NCI-H2171 treated with DMSO at 0.1 percent for 48 hours (cell line): ENCODE results near the gene MARVELD1.

Experiments used
- DNase-seq: peaks from one replicate; lab custom pipeline; 2025; lab: John Stamatoyannopoulos, UW

MARVELD1 gene

GRCh38 chr10:97690133-97690532 is 23.4 kb upstream of the MARVELD1 start:
- DNase-seq = peak; percentile 57

DNA sequence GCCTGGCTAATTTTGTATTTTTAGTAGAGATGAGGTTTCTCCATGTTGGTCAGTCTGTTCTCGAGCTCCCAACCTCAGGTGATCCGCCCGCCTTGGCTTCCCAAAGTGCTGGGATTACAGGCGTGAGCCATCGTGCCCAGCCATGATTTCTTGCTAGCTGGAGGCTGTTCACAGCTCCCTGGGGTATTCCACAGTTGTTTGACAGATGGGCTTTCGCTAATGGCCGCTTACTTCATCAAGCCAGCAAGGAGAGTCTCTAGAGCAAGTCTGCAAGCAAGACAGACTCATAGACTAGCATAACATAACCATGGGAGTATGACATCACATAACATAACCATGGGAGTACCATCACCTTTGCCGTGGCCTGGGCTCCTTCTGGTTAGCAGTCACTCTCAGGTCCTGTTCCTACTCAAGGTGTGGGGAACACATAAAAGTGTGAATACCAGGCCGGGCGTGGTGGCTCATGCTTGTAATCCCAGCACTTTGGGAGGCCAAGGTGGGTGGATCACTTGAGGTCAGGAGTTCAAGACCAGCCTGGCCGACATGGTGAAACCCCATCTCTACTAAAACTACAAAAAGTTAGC is 15.4 kb upstream of the MARVELD1 start:
- DNase-seq = peak; percentile 87

- DNase-seq = peak; percentile 70
These were observed 12.0 kb upstream of the MARVELD1 start for GRCh38 chr10:97701438-97702069.

- DNase-seq = no peak
These were observed 10.0 kb upstream of the MARVELD1 start for GRCh38 chr10:97703398-97704067.

DNA sequence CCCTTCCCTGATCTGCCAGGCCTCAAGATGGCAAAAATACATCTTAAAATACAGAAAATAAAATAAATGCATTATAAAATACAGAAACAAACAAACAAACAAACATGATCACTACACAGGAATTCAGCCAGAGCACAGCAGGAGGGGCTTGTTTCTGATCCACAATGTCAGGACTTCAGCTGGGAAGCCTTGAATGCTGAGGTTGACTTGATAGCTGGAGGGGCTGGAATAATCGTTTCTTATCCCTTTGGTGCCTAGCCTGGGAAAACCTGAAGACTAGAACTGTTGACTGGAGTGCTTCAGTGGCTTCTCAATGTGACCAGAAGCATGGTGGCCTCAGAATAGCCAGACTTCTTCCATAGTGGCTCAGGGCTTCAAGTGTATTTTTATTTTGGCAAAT is 9.2 kb upstream of the MARVELD1 start:
- DNase-seq = no peak

GRCh38 chr10:97705006-97705670 is 8.4 kb upstream of the MARVELD1 start:
- no peak for DNase-seq

- no peak for DNase-seq
These were observed 6.2 kb upstream of the MARVELD1 start for GRCh38 chr10:97707134-97707861.

GRCh38 chr10:97708167-97708566 is 5.4 kb upstream of the MARVELD1 start:
- no peak for DNase-seq

DNA sequence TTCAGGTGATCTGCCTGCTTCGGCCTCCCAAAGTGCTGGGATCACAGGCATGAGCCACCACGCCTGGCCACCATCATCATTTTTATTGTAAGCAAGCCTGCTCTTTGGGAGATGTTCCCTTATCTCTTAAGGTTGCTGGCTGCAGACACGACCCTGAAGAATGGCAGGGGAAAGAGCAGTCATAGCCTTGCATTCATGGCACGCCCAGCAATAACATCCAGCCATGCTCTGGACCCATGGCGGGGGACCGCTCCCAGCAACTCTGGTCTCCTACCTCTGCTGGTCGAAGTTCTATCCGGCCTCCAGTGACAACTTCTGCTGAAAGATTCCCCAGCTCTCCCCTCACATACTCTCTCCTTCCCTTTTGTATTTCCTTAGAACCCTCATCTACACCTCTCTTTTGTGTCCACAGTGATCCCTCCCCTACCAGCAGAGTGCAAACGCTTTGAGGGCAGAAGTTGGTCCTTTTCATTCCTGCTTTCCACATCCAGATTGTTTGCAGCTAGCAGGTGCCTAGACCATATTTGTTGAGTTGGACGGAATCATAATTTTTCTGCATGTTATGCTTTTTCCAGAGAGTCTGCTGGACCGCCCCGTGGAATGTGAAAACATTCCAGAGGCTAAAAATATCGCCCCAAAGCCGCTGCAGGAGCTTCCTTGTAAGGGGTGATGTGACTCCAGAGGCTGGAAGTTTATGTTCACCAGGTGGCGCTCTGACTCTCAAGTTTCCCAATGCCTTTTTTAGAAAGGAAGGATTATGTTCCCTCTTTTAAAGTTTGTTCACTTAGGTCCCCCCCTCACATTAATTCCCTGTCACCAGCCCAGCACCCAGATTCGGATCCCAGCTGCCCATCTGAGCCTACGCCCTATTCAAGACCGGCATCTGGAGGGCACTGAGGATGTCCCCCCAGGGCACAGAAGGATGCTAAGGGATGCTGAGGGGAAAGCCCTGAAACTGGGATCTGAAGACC is 4.3 kb upstream of the MARVELD1 start:
- DNase-seq = peak; percentile 12

DNA sequence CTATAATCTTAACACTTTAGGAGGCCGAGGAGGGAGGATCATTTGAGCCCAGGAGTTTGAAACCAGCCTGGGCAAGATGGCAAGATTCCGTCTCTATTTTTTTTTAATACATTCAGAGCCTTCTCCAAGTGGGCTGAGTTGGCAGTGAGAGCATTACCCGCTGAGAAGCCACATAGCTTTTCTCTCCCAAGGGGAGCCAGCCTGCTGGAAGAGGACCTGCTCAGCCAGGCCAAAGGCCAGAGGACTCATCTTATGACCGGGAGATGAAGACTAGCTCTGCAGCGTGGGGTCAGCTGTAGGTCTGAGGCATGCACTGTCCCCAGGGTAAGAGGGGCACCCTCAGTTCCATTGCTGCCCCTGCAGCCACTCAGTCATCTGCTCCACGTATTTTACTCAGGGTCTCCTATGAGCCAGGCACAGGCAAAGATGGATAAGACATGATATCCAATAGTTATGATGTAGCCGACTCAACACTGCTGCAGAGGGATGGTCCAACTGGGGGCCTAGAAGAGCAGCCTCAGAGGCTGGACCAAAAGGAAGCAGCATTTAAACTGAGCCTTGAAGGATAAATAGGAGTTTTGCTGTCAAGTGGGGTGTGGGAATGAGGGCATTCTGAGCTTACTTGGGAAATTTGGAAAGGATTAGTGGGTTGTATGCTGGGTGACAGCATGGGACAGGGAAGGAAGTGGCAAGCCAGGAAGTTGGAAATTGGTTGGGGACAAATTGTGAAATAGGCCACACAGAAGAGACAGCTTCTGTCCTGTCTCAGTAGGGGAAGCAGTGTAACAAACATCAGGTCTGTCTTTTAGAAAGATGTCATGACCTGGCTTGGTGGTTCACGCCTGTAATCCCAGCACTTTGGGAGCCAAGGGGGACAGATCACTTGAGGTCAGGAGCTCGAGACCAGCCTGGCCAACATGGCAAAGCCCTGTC is 1.6 kb upstream of the MARVELD1 start:
- DNase-seq = no peak

- DNase-seq = peak; percentile 49
These were observed 383 bp downstream of the MARVELD1 start for GRCh38 chr10:97713826-97714400.

DNA sequence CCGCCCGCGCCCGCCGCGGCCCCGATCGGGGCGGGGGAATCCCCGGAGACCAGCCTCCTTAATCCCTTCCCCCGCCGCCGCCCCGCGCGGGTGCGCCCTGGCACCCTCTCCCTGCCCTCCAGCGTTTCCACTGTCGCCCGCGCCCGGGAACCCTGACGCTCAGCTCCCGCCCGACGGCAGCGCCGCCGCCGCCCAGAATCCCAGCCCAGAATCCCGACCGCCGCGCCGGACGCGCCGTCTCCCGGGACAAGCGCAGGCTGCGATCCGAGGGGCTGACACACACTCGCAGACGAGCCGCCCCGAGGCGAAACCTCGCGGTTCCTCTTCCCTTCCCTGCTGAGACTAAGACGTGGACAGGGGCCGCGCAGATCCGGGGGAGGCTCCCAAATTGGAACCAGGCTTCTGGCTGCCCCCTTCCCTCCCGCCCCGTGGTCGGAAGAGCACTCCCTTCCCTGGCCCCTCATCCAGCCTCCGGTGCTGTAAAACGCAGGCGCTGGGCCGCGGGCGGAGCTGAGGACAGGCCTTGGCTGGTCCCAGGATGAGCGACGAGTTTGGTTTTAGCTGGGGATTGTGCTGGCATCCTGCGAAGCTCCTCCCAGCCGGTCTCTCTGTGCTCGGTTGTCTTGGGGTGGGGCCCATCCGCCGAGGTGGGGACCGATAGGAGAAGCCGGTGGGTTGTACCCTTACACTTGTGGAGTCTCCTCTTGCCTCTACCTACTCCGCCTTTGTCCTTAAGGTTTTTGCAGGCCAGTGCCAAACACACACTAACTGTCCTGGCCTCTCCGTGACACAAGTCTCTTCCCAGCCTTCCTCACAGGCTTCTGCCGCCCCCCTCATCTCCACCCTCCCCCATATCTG is 1.1 kb downstream of the MARVELD1 start:
- DNase-seq = peak; percentile 21

GRCh38 chr10:97715259-97715874 is 1.8 kb downstream of the MARVELD1 start:
- DNase-seq = no peak

DNA sequence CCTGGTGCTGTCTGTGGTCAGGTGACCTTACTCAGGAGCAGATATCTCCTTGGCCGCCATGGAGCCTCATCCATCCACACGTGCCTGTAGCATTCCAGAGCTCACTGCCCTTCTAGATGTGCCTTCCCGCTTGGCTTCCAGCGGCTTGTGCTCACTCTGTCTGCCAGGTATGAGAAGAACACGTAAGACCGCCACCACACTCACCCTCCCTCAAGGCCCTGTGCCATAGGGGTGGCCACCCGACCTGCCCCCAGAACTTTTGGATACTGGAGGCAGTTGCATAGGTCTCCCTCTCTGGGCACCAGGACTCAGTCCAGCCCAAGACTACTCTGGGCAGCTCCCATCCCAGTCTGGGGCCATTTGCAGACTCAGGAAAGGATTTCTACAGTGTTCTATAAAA is 4.1 kb downstream of the MARVELD1 start:
- no peak for DNase-seq

GRCh38 chr10:97718178-97718577 is 4.6 kb downstream of the MARVELD1 start:
- DNase-seq = no peak

DNA sequence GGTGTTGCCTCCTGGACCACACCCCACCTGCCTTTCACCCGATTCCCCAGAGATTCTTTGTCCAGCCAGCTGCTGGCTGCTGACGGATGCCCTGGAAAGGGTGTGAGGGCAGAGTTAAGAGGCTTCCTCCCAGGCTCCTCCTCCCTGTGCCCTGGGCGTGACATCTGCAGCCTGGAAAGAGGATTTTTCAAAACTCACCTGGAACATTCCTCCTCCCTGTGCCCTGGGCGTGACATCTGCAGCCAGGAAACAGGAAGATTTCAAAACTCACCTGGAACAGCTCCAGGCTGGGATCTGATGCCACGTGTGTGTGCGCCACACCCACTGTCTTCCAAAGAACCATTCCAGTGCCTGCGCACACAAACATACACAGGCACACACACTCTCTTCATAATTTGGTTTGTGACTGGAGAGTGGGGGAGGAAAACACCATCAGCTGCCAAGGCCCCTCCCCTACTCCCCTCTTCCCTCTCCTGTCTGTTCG is 5.2 kb downstream of the MARVELD1 start:
- peak; percentile 66 for DNase-seq

DNA sequence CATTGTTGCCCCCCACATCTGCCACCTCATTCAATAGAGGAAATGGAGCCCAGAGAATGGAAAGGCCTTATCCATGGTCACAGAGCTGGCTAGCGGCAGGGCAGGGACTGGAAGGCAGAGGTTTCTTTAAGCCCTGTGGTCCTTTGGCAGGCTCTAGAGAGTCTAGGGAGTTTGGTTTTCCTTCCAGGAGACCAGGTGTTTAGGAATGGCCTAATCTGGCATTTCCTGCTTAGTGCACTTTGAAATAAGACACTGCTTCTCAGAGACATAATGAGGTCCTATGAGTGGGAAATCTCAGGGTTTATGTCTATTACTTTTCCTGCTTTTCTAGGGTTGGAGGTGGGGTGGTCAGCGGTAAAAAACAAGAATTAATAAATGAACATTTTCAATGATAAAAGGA is 6.1 kb downstream of the MARVELD1 start:
- no peak for DNase-seq
